GM12874 (cell line): ENCODE data around the gene ILDR2.

Source experiments
- TF ChIP-seq, protein P1 (sequence below): IDR thresholded peaks from 2 replicates; pipeline ENCODE4 v1.5.1; 2011; ENCODE audit warnings: low read depth, mild to moderate bottlenecking, control low read depth, low read length, moderate library complexity; ENCODE audit not compliant: insufficient read depth

ILDR2 gene

DNA sequence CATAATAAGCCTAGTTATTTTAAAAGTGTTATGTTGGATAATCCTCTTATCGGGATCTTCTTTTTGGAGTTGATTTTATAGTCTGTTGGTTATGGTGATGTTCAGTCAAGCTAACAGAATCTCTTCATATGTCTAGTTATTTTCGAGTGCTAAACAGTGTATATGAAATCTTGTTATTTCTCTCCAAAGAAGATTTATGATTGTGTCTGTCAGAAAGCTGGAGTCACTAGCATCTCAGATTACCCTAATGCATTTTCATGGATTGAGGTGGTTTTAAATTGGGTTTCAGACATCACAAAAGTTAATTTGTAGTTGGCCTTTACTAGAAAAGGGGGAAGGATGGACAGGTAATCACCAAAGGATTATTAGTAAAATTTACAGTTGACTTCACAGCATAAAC, 27.0 kb upstream of the ILDR2 start:
- TF ChIP-seq, protein P1, sequence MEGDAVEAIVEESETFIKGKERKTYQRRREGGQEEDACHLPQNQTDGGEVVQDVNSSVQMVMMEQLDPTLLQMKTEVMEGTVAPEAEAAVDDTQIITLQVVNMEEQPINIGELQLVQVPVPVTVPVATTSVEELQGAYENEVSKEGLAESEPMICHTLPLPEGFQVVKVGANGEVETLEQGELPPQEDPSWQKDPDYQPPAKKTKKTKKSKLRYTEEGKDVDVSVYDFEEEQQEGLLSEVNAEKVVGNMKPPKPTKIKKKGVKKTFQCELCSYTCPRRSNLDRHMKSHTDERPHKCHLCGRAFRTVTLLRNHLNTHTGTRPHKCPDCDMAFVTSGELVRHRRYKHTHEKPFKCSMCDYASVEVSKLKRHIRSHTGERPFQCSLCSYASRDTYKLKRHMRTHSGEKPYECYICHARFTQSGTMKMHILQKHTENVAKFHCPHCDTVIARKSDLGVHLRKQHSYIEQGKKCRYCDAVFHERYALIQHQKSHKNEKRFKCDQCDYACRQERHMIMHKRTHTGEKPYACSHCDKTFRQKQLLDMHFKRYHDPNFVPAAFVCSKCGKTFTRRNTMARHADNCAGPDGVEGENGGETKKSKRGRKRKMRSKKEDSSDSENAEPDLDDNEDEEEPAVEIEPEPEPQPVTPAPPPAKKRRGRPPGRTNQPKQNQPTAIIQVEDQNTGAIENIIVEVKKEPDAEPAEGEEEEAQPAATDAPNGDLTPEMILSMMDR, result no peak

DNA sequence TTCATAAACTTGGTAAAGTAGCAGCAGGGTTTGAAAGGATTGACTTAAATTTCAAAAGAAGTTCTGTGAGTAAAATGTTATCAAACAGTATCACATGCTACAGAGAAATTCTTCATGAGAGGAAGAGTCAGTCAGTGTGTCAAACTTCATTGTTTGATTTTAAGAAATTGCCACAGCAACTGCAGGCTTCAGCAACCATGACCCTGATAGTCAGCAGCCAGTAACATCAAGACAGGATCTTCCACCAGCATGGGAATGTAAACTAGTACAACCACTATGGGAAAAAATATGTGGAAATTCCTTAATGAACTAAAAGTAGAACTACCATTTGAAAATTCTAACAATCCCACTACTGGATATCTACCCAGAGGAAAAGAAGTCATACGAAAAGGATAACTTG, 25.2 kb upstream of the ILDR2 start:
- TF ChIP-seq, protein P1, result no peak

DNA sequence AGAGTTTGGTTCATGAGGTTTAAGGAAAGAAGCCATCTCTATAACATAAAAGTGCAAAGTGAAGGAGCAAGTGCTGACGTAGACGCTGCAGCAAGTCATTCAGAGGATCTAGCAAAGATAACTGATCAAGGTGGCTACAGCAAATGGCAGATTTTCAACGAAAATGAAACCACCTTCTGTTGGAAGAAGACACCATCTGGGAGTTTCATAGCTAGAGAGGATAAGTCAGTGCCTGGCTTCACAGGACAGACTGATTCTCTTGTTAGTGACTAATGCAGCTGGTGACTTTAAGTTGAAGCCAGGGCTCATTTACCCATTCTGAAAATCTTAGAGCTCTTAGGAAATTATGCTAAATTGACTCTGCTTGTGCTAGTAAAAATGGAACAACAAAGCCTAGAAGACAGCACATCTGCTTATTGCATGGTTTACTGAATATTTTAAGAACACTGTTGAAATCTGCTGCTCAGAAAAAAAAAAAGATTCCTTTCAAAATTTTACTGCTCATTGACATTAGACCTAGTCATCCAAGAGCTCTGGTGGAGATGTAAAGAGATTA, 24.2 kb upstream of the ILDR2 start:
- TF ChIP-seq, protein P1, result no peak

DNA sequence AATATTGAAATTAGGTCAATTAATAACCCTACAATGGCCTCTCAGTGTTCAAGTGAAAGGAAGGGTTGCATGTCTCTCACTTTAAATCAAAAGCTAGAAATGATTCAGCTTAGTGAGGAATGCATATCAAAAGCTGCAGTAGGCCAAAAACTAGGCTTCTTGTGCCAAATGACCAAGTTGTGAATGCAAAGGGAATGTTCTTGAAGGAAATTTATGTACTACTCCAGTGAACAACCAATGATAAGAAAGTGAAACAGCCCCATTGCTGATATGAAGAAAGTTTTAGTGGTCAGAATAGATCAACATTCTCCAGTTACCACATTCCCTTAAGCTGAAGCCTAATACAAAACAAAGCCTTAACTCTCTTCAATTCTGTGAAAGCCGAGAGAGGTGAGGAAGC, 23.7 kb upstream of the ILDR2 start:
- TF ChIP-seq, protein P1, result no peak

DNA sequence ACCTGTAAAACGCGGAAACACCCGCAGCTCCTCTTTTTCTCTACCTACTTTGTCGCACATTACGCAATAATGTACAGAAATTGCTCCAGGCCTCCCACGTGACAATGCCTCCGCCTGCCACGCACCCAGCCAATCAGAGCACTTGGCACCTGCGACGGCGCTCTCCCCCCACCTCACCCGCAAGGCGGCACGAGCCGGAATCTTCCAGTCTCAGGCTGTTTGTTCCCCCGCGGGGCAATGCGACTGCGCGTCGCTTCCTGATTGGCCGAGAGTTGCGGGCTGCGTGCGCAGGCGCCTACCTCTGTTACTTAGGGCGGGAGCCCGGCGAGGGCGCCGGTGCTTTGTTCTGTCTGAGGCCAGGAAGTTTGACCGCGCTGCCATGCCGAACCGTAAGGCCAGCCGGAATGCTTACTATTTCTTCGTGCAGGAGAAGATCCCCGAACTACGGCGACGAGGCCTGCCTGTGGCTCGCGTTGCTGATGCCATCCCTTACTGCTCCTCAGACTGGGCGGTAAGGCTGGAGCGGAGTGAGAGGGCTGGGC, 13.7 kb upstream of the ILDR2 start, which contains the start of gene MAEL:
Gene MAEL (plus strand): TSS at position 307 of the 542 bp plus-strand sequence. CDS start 73 bp downstream, at position 380.
- TF ChIP-seq, protein P1, result no peak

DNA sequence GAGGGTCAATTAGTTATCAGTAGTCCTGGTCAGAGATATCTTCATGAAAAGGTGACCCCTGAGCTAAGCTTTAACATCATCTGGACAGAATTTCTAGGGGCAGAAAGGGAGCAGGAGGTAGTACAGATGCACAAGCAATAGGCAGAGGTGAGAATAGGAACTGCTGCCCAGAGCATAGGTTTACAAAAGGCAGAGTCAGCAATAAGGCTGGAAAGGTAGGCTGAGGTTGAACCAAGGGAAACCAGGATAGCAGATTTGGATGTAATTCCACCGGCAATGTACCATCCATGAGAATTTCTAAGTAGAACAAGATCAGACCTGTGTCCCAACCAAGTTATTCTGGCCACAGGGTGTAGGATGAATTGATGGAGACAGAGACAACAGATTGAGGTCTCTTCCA, 6.2 kb upstream of the ILDR2 start:
- TF ChIP-seq, protein P1, result no peak

DNA sequence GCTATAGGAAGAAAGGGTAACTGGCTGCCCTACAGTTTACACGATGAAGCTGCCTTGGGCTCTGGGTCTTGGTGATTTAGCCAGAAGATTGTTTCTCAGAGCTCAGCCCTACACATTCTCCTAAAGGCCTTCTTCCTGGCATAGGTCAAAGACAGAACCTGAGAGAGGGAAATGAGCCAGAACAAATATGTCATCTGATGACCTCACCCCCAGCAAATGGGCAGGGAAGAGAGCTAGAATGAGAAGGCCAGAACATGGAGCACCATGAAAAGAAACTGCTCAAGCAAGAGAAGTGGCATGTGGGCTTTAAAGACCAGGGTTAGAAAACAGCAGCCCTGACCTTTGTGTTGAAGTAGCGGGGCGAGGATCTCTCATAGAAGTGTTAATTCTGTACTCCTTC, 5.5 kb upstream of the ILDR2 start:
- TF ChIP-seq, protein P1, result no peak
